Hematopoietic multipotent progenitor cell (in vitro differentiated cells): ENCODE data around the gene EXOC1L. TPM values are rescaled to one million over a fixed set of nuclear protein-coding genes. Genes with fewer than 3 reads are reported as not detected.
A peak's percentile ranks its signal among the peaks of the same experiment; 100 is the strongest.
"Not testable (repeated sequence)": the region's sequence is repeated elsewhere in the genome, so short reads cannot be mapped to it uniquely, and the experiment has no call there.

Experiments used
- DNase-seq, 3 donors: peaks; one replicate each; pipeline ENCODE4 v3.0.0-alpha.2; 2011 to 2015; ENCODE audit warnings: low read depth in 2 of 3, low spot score in 2 of 3
- total RNA-seq: library from RNA; depleted of rRNA; stranded (reverse); fragments of >200 nt; gene quantifications from one replicate; pipeline ENCODE4 v1.2.3, GENCODE V29; 2012

The EXOC1L gene
- total RNA-seq, 1 donor = not detected

DNA sequence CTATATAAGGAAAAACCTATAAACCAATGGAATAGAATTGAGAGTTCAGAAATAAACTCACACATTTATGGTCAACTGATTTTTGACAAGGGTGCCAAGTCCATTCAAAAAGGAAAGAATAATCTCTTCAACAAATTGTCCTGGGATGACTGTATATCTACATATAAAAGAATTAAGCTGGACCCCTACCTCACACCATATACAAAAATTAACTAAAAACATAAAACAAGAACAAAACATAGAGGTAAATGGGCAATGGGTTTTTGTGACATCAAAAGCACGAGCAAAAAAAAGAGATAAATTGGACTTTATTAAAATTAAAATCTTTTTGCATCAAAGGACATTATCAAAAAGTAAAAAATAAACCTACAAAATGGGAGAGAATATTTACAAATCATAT lies 18.3 kb downstream of the EXOC1L start:
- no peak for DNase-seq

DNA sequence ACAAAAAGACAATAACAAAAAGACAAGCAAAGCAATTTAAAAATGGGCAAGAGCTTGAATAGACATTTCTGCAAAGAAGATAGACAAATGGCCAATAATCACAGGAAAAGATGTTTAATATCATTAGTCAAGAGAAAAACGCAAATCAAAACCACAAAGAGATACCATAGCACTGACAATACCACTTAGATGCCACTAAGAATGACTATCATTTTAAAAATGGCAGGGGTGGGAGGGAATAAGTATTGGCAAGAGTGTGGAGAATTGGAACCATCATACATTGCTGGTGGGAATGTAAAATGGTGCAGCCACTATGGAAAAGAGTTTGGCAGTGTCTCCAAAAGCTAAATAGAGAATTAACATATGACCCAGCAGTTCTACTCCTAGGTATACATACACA lies 18.8 kb downstream of the EXOC1L start:
- no peak for DNase-seq

- no peak for DNase-seq
Observed at GRCh38 chr4:55838952-55839351, 19.4 kb downstream of the EXOC1L start.

- DNase-seq = no peak
Observed at GRCh38 chr4:55840956-55841355, 21.4 kb downstream of the EXOC1L start.

GRCh38 chr4:55841373-55842239 lies 22.0 kb downstream of the EXOC1L start:
- DNase-seq = not testable (repeated sequence)

DNA sequence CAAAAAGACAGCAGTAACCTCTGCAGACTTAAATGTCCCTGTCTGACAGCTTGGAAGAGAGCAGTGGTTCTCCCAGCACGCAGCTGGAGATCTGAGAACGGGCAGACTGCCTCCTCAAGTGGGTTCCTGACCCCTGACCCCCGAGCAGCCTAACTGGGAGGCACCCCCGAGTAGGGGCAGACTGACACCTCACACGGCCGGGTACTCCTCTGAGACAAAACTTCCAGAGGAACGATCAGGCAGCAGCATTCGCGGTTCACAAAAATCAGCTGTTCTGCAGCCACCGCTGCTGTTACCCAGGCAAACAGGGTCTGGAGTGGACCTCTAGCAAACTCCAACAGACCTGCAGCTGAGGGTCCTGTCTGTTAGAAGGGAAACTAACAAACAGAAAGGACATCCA lies 22.7 kb downstream of the EXOC1L start:
- not testable (repeated sequence) for DNase-seq

DNA sequence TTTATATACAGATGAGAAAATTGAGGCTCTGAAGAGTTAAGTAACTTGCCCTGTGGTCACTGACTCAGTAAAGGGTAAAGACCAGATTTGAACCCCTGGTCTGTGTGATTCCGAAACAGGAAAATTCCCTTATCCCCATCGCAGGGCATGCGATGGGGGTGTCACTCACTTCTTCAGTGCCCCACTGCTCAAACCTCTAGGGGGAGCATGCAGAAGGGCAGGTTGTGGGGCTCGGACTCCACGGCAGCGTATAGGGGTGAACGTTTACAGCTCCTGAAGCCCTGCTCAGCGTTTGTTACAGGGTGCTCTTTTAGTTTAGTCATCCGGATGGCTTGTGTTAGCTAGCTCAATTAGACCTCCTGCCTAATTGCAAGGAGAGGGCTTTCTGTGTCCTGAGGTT lies 30.1 kb downstream of the EXOC1L start:
- no peak for DNase-seq

DNA sequence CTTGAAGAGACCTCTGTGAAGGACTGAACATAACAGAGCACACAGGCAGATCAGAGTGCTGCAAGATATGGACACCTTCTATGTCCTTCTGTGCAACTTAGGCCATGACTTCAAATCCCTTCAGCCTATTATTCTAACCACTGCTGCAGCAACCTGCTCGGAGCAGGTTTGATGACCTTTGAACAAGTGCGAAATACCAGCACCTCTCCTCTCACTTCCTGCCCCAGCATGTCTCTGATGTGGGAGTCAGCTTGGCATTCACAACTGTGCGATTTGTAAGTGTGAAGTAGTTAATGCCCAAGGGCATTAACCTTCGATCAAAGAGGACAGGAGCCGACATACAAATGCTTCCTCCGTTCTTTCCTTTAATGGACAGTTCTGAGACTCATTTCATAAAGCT lies 32.3 kb downstream of the EXOC1L start:
- DNase-seq = no peak

GRCh38 chr4:55853484-55854046 lies 34.0 kb downstream of the EXOC1L start, which contains the start of gene EXOC1:
TSS of gene EXOC1 (plus strand) at chr4:55853648. CDS start at chr4:55858324, 4,676 bp downstream.
- DNase-seq = peak; percentile 86 to 98 (median 97)

- no peak for DNase-seq
Observed at GRCh38 chr4:55854129-55854528, 34.5 kb downstream of the EXOC1L start.

DNA sequence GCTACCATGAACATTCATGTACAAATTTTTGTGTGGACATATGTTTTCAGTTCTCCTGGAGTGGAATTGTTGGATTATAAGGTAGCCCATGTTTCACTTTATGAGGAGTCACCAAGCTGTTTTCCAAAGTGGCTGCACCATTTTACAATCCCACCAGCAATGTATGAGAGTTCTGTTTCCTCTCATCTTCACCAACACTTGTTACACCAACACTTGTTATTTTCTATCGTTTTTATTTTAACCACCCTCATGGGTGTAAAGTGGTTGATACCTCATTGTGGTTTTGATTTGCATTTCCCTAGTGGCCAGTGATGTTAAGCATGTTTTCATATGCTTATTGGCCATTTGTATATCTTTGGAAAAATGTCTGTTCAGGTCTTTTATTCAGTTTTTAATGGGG lies 38.0 kb downstream of the EXOC1L start:
- no peak for DNase-seq

GRCh38 chr4:55859711-55860110 lies 40.1 kb downstream of the EXOC1L start:
- DNase-seq = no peak

GRCh38 chr4:55864577-55865223 lies 45.1 kb downstream of the EXOC1L start:
- DNase-seq = no peak

DNA sequence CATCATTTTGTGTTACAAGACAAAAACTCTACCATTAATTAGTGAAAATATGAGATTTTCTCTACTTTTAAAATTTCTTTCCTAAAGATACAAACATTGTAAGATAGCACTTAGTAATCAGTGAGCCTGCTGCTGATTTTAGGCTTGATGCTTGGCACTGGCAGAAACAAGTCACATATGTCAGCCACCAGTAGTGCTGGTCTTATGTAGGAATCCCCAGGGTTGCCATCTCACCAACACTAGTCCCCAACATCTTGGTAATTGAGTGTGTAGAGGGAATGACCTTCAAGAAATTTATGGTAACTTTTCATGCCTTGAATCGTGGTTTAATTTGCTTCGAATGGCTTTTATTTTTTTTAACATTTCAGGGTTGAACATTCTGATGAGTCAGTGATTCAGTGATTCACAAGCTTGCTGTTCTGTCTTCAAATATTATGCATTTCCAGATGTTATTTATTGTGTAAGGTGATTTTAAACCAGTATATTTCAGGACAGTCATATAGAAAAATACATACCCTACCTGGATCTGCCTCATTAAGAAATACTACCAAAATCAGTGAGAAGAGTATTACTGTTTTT lies 45.7 kb downstream of the EXOC1L start:
- DNase-seq = no peak

GRCh38 chr4:55866290-55866907 lies 46.8 kb downstream of the EXOC1L start:
- DNase-seq = peak in 2 of 3 donors; percentile 55 to 68

GRCh38 chr4:55866973-55867574 lies 47.5 kb downstream of the EXOC1L start:
- DNase-seq = peak in 2 of 3 donors; percentile 49 to 71

GRCh38 chr4:55868581-55869090 lies 49.0 kb downstream of the EXOC1L start:
- no peak for DNase-seq

GRCh38 chr4:55871299-55871800 lies 51.8 kb downstream of the EXOC1L start:
- no peak for DNase-seq

GRCh38 chr4:55874831-55875230 lies 55.2 kb downstream of the EXOC1L start:
- DNase-seq = no peak

DNA sequence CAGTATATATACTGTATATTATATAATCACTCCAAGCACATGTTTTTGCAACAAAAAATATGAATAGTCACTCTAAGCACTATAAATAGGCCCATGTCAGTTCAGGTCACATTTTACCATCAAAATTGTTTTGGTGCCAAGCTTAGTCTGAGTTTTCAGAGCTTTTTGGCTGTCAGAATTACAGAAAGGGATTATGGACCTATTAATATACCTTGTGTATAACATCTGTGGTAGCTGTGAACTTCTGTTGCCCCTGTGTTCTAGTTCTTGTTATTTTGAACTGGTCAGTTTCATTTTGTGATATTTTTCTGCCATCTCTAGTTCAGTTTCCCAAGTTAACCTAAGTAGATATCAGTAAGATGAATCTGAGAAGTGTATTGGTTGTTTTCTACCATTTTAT lies 56.8 kb downstream of the EXOC1L start:
- no peak for DNase-seq
